ENCODE data around the gene LETMD1. TPM values are rescaled to one million over a fixed set of nuclear protein-coding genes. Genes with fewer than 3 reads are reported as not detected.

LETMD1 gene
- total and polyA plus RNA-seq, 2 of the 13 experiments (the other 11 are each of a cell fraction or from before 2014, with no cell fraction given) = 43.3 to 87.7 TPM

GRCh38 chr12:51020448-51021182 lies 27.5 kb upstream of the LETMD1 start (continued):
- TF ChIP-seq FOXA1 (IDR thresholded peaks at IDR 0.05) (no peak), FOXA1 (CRISPR knock-in tag; IDR thresholded peaks at IDR 0.05) (no peak), ZNF501 (CRISPR knock-in tag; IDR thresholded peaks at IDR 0.05) (no peak), BATF2 (CRISPR knock-in tag; IDR thresholded peaks at IDR 0.05) (no peak), ZNF746 (CRISPR knock-in tag; IDR thresholded peaks at IDR 0.05) (no peak), TARDBP (CRISPR knock-in tag; IDR thresholded peaks at IDR 0.05) (no peak), ADNP (CRISPR knock-in tag; IDR thresholded peaks at IDR 0.05) (no peak)

GRCh38 chr12:51021694-51022093 lies 26.4 kb upstream of the LETMD1 start:
- CTCF ChIA-PET (ENCODE audit: low intra/inter-chr PET ratio, low total read pairs) = no interaction called here
- 0 out of 5 replicates have a peak, but pooled peaks cover 0 to 7% of the 10 kb centered on the region in 2 experiments for H3K36me3 ChIP-seq (replicated peaks in 1 of 2; ENCODE audit: control insufficient read depth in 1 of 2, insufficient read depth in 2 of 2, low read length in 2 of 2)
- 95% methylated on average over 1 of the region's 1 CpG for WGBS (ENCODE audit: low lambda C conversion rate)
- no peak for FAIRE-seq
- H3K27ac ChIP-seq (ENCODE audit: extremely low read length, insufficient read depth, low read length) = no peak overlapping the region
- H2AFZ ChIP-seq (ENCODE audit: low read length) = no peak overlapping the region
- in situ Hi-C loops (cut with HindIII; ENCODE audit: extremely low pct_ligation_motif_present, low pct_unique_long_range_greater_than_20kb) = loop anchor here (10.0 kb wide), 1 partner anchor 197 kb away; no protein-coding TSS in a partner anchor
- POLR2A ChIA-PET = no interaction called here
- H3K27me3 ChIP-seq (ENCODE audit: control insufficient read depth in 1 of 2, insufficient read depth in 2 of 2, low read length in 2 of 2) = no peaks in the 10 kb centered on the region; a peak in 1 of 5 replicates
- 0 out of 2 replicates have a peak overlapping the region, but pooled peaks have one; percentile 2 for H3K4me2 ChIP-seq (ENCODE audit: low read depth, low read length)
- peaks cover 75% of the 10 kb centered on the region for H3K4me1 ChIP-seq (ENCODE audit: insufficient read depth, low read length)
- H3K79me2 ChIP-seq (ENCODE audit: insufficient read depth, low read length) = peaks cover 81% of the 10 kb centered on the region
- no peak overlapping the region for H3K9ac ChIP-seq (ENCODE audit: insufficient read depth, low read depth, low read length)
- DNase-seq (ENCODE audit: low spot score) = no peak
- no peaks in the 10 kb centered on the region for H4K20me1 ChIP-seq (ENCODE audit: insufficient read depth, low read length)
- H3K4me3 ChIP-seq (replicated peaks in 1 of 3; ENCODE audit: insufficient read depth in 1 of 3, low read depth in 2 of 3, low read length in 3 of 3) = no peak overlapping the region
- BruUV-seq (replicated peaks) = no TSS peak
- intact Hi-C loops (cut with micrococcal nuclease; ENCODE audit: unreplicated experiment) = loop anchor here (10.0 kb wide), 1 partner anchor 1897 kb away; no protein-coding TSS in a partner anchor
- ATAC-seq = no peak
- H3K9me3 ChIP-seq (ENCODE audit: low read length) = no peaks in the 10 kb centered on the region
- TF ChIP-seq HMG20B (CRISPR knock-in tag; conservative IDR thresholded peaks at IDR 0.05) (no peak), ZNF580 (CRISPR knock-in tag; IDR thresholded peaks at IDR 0.05; ENCODE audit: borderline replicate concordance, low read depth) (no peak), ZNF557 (CRISPR knock-in tag; IDR thresholded peaks at IDR 0.05) (no peak), HOXA5 (CRISPR knock-in tag; IDR thresholded peaks at IDR 0.05) (no peak), AHDC1 (CRISPR knock-in tag; IDR thresholded peaks at IDR 0.05; ENCODE audit: borderline replicate concordance) (no peak), TAF15 (IDR thresholded peaks at IDR 0.05; ENCODE audit: low read depth, low read length, poor library complexity, severe bottlenecking) (no peak), ZBTB25 (CRISPR knock-in tag; IDR thresholded peaks at IDR 0.05) (no peak), PCBP1 (IDR thresholded peaks at IDR 0.05; ENCODE audit: borderline replicate concordance, low read depth, low read length) (no peak), ZFP62 (CRISPR knock-in tag; IDR thresholded peaks at IDR 0.05) (no peak)
